Transverse colon (tissue), 4 donors: ENCODE data around the gene MYH11.

ENCODE experiments used
- CTCF ChIP-seq, 5 experiments: fragments of 200-600 bp in 3 of 5; fragments of 450-650 bp in 2 of 5; sonication (generic) in 3 of 5; IDR thresholded peaks; 1 replicate in 2 of 5; 2 replicates in 3 of 5; pipeline ENCODE4 v1.5.1; 2016 to 2017; ENCODE audit warnings: antibody characterized with exemption in 5 of 5, inconsistent platforms in 3 of 5, mild to moderate bottlenecking in 2 of 5, moderate library complexity in 1 of 5
- EP300 ChIP-seq: sonication (generic); formaldehyde crosslinking; IDR thresholded peaks from one replicate; pipeline ENCODE4 v1.6.1; 2017; ENCODE audit warnings: antibody characterized with exemption, low read depth
- POLR2A ChIP-seq: fragments of 450-650 bp; IDR thresholded peaks from one replicate; pipeline ENCODE4 v1.6.1; 2016; ENCODE audit warnings: antibody characterized with exemption, mild to moderate bottlenecking, moderate library complexity
- POLR2AphosphoS5 ChIP-seq, 3 donors: sonication (generic); formaldehyde crosslinking; IDR thresholded peaks; one replicate each; pipeline ENCODE4 v1.6.1; 2016; ENCODE audit warnings: antibody characterized with exemption in 3 of 3

GRCh38 chr16:15780805-15781204 lies 76.0 kb downstream of the MYH11 start:
- TF ChIP-seq POLR2A (no peak), CTCF (IDR thresholded peaks at IDR 0.05) (no peak), POLR2AphosphoS5 (IDR thresholded peaks at IDR 0.05) (no peak), EP300 (no peak)
